Stimulated activated CD4-positive, alpha-beta T cell treated with anti-CD3 and anti-CD28 coated beads, Interleukin-2, amount 100 ng/mL, for 4 hours (primary cell): ENCODE data around the gene DOCK10.

Experiments
- DNase-seq: peaks from one replicate; pipeline ENCODE4 v3.0.0-alpha.2; 2020; ENCODE audit warnings: low read depth

Gene DOCK10

DNA sequence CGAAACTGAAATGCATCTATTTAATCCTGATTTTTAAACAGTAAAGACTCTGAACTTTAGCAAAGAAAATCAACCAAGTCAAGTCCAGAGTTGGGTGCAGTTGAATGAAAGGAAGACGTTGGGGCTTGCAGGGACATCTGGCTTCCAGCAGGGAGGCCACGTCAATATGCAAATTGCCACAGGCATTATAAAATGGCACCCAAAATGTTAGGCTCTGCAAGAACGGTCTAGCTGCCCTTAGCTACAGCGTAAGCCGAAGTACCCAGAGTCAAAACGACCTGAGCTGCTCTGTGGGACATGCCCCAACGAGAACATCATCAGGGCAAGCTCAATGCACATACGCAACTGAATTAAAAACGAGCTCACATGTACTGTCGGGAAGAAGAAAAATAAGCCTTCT, 30.7 kb downstream of the DOCK10 start:
- DNase-seq = no peak

DNA sequence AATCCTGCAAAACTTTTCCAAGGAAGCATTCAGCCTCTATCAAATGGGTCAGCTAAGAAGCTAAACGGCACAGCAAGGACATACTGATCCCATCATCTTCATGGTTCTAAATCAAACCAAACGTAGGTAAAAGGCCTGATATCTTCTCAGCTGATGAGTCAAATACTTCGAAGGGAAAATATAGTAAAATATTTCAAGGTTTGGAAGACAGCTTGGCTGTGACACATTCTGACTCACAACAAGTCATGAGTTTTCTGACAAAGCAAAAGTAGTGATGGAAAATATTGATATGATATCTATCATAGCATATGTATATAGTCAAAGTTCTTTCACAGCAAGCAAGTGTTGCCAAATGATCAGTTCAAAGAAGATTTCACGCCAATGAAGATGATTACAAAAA, 31.5 kb downstream of the DOCK10 start:
- DNase-seq = no peak

DNA sequence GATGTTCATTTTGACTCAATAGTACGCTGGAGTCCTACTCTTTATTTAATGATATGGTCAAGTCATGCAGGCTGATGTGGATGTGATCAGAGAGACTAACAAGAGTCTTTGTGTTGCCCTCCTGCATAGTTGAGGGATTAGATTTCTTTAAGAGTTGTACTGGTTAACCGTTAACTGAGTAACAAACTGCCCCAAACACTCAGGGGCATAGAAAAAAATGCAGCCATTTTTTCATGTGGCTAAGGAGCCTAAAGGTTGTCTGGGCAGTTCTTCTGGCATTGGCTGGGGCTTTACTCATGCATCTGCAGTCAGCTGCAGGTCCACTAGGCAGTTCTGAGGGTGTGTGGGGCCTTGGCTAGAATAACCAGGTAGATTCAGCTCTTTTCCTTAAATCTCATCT, 32.5 kb downstream of the DOCK10 start:
- no peak for DNase-seq

DNA sequence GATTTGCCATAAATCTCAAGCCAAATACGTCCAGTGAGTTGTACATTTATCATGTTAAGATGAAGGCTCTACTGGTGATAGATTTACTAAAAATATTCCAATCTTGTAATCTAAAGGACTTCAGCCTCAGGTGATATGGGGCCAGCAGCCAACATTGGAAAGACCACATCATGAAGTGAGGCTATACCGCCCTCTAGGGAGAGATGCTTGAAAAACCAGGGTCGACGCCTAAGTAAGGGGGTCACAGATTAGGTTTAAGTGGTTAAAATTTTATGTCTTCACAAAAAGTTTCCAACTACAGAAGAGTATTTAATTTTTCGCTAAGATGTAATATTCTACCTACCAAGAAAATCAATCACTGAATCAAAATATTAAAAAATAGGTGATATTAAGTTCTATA, 33.3 kb downstream of the DOCK10 start:
- DNase-seq = no peak

DNA sequence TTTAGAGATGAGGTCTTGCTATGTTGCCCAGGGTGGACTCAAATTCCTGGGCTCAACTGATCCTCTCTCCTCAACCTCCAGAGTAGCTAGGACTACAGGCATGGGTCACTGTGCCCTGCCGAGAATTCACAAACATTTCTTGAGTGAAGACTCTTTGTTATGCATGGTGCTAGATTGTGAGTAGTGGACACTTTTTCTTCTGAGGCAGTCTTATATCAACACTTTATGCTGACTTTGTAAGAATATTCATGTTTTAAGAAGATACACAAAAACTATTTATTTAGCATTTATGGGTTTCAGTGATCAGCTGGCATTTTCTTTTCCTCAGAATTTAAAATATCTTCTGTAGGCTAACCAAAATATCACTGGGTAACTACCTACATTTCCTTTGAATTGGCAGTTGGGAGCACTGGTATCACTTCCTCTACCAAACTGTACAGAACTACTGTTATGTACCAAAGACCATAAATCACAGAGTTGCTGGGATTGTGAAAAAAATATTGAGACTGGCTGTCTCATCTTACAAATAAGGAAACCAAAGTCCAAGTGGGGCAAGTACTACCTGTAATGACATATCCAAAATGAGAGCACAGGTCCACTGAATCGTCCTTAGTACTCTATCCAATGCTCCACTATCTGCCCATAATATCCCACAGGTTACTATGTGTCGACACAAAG, 34.0 kb downstream of the DOCK10 start:
- DNase-seq = no peak

DNA sequence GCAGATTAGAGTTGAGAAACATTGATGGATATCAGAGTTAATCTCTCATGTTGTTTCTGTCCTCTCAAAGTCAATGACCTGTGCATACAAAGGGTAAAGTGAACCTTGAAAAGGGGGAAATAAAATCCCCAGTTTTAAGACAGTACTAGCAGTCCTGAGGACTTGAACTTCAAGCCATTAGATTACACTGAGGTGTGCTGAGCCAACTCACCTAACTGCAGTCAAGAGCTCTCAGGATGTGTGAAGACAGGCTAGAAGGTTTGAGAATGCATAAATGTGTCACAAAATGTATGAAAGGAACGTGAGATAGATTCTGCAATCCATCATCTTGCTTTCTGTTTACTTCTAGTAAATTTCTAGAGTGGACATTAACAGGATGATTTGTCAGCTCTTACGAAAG, 35.5 kb downstream of the DOCK10 start:
- DNase-seq = no peak

DNA sequence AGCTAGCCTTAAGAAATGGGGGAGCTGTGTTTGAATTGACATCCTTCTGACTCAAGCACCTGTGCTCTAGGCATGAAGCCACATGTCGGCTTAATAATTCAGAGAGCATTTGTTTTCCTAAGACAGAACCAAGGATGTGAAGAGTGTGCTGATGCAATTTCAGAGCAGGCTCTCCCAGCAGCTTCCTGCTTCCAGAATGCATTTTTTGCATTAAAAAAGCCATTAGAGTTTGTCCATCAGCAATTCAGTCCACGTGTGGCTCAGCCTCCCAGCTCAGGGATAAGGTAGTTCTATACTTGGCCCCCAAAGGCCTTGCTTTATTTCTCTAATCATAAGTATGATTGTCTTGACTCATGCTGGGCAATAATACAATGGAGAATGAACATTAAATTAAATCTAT, 37.7 kb downstream of the DOCK10 start:
- no peak for DNase-seq

DNA sequence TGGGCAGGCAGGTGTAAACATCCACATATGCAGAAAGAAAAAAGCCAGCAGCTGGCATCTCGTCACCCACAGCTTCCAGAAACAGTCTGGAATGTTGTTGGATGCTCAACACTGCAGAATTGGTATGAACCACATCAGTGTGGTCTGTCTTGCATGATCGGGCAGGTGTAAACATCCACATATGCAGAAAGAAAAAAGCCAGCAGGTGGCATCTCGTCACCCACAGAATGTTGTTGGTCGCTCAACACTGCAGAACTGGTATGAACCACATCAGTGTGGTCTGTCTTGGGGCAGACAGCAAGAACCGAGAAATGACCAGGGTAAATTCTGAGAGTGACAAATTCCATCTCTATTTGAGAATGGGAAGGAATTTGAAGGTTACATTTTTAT, 39.6 kb downstream of the DOCK10 start:
- DNase-seq = peak; percentile 25

DNA sequence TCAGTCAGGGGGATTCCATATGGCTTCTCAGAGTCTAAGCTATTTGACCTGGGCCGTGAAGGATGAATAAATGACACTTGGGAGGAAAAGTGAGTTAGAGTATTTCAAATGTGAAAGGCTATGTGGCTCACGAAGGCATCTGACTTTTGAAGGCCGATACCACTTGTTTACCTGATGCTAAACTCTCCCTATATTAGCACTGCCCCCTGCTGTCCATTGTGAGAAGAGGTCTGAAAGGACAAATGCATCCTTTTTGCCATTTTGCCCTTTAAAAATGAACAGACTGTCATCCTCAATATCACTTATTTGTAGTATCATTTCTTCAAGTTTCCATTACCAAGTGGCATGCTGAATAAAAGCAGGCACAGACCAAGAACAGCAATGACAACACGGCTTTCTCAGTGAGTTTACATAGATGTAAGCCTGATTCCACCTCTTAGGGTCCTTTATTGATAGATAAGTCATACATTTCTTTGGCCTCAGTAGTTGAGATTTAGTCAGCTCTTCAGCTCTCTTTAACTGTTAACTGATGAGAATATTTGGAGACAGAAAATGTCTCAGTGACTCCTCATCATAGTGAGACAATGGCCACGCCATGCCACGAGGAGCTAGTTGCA, 40.1 kb downstream of the DOCK10 start:
- peak; percentile 66 for DNase-seq

DNA sequence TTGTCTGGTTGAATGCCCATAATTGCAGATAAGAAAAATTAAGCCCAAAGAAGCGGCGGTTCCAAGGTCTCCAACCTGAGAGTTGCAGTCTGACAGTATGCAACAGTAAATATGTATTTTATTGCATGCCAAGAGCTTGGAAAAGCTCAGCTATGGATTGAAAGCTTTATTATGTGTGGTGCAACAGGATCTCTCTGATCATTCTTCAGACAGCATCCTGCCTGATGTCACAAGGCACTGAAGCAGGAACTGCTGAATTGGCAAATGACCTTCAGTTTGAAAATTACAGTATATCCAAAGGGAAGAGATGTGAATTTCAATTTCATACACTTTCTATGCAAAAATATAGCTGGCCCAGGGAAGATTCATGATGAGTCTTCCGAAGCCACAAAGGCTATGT, 42.5 kb downstream of the DOCK10 start:
- DNase-seq = no peak

DNA sequence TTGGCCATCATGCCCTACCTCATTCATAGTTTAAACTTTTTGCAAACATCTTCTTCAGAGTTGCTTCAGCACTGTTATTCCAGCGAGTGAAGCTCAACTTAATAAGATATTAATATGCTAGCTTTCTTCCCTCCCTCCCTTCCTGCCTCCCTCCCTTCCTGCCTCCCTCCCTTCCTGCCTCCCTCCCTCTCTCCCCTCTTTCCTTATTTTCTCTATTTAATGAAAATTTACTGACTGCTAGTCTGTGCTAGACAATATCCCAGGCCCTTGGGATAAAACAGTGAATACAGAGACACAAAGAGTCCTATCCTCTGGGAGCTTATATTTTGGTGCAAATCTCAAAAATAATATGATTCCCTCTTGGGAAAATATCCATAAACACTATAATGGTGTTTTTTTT, 42.9 kb downstream of the DOCK10 start:
- no peak for DNase-seq

DNA sequence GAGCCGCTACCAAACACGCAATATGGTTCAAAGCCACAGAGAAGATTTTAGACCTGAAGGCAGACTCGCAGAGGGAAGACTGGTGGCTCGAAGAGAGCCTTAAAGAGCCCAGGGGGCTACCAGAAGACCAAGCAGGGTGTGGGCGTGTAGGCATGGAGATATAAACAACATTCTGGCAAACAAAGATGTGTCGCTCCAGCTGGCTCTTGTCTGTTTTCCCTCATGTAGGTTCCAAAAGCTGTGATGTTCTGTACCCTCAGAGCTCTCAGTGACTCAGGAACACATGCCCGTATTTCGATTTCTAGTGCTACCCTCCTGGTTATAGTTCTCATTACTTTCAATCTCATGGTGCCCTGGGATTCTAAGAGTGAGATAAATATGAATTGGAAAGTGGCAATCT, 44.5 kb downstream of the DOCK10 start:
- DNase-seq = no peak

DNA sequence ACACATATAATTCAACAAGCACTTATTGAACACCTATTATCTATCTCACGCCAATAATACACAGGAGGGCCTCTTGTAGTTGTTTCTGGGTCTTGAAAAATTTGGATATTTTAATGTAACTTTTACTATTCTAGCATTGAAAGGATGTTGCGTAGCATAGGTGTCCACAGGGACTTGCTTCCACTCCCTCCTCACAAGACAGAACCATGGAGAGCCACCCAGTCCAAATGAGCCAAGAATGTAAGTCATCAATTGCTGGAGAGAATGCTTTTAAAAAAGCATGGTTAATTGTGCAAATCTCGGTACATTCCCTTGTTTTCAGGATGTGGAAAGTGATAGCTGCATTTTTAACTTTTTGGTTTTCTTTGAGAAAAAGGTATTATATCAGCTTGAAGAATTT, 46.8 kb downstream of the DOCK10 start:
- no peak for DNase-seq

DNA sequence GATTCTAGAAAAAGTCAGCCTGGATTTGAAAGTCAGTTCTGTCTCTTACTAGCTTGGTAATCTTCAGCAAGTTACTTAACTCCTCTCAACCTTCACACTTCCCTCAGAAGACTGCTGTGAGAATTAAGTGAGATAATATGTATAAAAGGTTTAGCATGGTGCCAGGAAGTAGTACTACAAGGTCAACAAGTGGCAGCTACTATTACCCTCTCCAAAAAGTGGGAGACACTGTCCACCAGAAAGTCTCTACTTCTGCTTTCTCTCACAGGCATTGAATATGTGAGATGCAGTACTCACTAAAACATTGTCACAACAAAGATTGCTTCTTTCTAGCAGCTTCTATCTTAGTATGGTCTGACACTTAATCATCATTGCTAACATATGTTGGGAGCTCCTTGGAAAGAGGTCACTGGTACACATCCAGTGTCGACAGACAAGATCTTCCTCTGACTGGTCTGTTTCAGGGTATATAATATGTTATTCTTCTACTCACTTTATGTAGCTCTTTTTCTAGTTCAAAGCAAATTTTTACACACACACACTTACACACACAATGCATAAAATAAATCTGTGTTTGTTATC, 47.9 kb downstream of the DOCK10 start:
- DNase-seq = no peak

DNA sequence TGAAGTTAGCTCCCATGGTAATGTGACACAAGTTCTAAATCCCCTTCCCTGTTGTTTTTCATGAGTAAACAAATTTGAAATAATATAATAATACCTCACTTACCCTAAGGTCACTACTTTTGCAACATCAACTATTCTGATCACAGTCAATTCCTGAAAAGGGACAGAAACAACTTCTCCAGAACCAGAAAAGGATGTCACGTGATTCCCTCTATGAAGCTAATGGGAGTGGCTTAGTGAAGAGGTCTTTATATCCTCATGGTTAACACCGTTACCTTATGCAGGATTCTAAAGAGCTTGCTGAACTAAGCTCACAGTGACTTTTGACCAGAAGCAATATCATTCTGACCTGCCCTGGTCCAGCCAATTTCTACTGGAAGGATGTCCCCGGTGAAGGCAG, 51.6 kb downstream of the DOCK10 start:
- no peak for DNase-seq

DNA sequence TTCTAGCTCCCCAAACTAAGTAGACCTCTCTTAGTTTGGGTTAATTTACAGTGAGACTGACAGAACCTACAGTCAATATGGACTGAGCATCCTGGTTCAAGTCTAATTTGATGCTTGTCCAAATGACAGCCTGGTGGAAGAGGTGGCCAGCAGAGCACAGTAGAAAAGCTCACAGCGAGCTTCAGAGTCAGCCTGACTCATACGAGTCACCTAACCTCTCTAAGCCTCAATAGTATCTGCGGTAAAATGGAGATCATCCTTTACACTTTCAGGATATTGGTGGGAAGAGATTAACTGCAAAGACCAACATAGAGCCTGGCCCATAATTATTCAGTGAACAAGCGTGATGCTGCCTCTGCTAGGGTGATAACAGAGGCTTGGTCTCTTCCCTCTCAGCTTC, 54.5 kb downstream of the DOCK10 start:
- no peak for DNase-seq

DNA sequence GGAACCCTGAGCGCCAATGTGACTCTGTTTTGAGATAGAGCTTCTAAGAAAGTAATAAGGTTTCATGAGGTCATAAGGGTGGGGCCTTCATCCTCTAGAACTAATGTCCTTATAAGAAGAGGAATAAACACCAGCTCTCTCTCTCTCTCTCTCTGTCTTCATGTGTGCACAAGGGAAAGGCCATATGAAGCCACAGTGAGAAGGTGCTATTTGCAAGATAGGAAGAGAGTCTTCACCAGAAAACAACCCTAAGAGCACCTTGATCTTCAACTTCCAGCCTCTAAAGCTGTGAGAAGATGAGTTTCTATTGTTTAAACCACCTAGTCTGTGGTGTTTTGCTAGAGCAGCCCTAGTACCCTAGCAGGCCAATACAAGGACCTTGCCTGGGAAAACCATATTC, 55.8 kb downstream of the DOCK10 start:
- no peak for DNase-seq

DNA sequence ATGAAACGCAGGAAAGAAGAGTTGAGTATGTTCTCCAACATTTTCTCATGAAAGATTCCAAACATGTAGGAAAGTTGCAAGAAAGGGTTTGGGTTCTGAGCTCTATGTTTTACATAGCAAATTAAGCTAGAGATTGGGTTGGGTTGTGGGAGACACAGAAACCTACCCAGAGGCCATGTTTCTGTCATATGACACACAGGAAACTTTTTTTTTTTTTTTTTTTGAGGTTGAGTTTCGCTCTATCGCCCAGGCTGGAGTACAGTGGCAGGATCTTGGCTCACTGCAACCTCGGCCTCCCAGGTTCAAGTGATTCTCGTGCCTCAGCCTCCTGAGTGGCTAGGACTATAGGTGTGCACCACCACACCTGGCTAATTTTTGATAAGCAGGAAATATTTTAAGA, 57.6 kb downstream of the DOCK10 start:
- no peak for DNase-seq

DNA sequence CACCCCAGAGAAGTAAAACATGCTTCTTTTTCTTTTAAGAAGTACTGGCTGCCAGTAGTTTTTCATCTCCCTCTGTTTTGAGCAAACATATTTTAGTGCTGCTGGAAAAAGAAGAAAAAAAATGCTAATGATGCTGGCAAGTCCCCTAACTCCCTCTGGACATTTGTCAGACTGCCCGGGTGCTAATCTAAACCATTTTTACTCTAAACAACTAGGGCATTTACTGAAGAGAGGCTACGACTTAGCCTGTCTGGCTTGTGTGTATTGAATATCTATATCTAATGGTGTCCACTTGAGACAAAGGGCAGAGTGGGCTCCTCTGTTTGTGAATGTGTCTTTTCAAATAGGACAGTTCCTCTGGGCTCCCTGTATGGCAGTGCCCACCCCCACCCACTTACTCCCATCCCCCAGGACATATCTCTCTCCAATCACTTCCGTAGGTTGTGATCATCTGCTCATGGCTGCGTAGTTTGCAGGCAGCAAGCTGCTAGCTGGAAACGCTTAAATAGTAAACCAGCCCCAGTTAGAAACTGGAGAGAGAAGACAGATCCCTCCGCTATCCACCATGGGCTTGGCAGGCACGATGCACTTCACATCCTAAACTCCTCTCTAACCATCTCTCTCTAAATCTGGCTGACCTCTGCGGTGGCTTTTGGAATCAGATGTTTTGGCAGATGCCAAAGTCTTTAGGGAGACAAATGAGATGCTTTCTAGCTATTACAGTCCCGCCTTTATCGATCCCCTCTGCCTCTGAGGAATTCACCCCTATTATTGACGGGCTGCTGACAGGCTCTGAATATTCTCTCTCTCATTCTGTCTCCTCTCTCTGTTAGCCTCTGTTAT, 58.3 kb downstream of the DOCK10 start:
- DNase-seq = no peak

DNA sequence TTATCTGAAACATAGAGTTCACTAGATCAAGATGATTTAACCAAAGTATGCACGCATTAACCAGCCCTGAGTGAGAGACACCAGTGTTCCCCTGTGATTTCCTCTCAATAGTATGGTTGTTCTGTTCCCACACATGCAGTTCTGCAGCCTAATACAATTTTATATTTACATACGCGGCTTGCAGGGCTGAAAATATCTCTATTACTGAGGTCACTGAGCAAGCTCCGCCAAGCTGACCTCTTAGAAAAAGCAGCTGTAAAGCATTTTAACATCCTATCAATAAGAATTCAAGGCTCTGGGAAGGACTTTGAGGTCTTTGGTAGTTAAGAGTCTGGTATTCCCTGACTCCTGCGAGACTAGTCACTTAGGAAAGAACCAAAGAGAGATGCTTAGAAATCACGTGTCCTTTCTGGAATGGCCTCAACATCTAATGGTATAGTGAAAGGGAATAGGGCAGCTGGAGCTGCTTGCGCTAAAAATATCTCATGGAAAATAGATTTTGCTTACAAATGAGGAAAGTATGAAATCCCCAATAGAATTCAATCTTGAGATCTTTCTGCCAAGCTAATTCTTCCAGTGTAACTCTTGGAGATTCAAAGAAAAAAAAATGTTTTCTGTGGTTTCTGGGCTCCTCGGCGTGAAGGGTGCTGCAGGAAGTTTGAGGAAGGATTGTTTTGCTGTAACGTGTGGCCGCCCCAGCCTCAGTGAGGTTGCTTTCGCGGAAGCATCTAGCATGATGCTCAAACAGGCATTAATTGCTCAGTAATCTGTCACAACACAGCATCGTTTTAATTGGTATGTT, 59.2 kb downstream of the DOCK10 start:
- DNase-seq = no peak

DNA sequence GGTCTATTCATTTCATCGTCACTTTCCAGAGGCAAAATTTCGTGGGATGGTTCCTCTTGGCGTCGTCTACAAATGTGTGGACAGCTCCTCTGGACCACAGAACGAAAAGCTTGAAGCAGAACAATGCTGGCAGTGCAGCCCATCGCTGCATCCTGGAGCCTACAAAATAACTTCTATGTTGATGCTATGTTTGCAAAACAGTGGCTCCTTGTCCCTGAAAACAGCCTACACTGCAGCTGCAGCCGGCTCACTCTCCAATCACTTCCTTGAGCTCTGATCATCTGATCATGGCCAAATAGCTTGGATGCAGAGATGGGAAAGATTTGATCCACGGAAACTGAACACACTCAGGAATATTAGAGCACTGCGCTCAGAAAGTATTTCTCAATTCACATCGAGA, 60.0 kb downstream of the DOCK10 start:
- DNase-seq = no peak
